ENCODE results near the gene LMCD1.

LMCD1 gene

GRCh38 chr3:8509961-8510360 lies 8.3 kb downstream of the LMCD1 start:
- DNase-seq, result no peak

- no peak for DNase-seq
Measured at GRCh38 chr3:8512234-8512633, 10.6 kb downstream of the LMCD1 start.

DNA sequence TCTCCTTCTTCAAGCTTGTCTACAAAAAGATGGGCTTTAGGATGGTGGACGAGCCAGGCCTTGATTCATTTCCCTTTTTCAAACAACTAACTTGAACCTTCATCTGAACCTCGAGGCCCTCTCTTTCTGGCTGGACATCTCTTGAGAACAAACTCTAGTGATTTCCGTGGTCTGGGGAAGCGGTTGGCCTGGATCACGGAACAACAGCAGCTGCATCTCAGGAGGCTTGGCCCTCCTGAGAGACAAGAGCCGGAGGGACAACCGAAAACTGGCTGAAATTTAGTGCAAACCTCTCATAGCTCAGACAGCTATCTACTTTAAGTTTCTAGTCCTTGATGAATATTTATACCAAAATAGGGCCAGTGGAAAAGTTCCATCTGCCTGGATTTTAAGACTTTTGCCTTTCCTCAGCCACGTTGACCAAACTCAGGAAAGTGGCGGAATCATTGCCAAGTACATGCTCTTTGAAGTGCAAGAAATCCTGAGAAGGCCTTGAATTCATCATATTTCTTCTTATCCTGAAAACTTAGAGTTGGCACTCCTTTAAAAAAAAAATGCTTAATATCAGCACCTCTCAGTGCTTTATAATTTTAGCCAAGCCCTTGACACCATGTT lies 14.5 kb downstream of the LMCD1 start:
- no peak for DNase-seq

GRCh38 chr3:8516783-8517182 lies 15.2 kb downstream of the LMCD1 start:
- no peak for DNase-seq

DNA sequence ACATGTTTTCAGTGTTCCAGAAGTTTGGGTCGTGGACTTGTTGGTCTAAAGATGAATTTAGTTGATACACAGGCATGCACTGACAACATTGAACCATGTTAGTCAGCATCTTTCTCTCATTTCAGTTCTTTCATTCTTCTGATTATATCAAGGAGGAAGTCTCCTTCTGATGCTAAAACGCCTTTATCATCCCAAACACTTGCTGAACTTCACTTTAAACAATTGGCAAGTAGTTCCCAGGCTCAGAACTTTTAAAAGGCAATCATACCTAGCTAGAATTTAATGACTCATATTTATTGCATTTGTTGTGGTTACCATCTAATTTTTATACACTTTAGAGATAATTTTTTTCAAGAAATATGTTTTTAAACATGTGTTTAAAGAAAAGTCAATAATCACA lies 15.9 kb downstream of the LMCD1 start:
- DNase-seq, result no peak

- no peak for DNase-seq
Measured at GRCh38 chr3:8518138-8518537, 16.5 kb downstream of the LMCD1 start.

DNA sequence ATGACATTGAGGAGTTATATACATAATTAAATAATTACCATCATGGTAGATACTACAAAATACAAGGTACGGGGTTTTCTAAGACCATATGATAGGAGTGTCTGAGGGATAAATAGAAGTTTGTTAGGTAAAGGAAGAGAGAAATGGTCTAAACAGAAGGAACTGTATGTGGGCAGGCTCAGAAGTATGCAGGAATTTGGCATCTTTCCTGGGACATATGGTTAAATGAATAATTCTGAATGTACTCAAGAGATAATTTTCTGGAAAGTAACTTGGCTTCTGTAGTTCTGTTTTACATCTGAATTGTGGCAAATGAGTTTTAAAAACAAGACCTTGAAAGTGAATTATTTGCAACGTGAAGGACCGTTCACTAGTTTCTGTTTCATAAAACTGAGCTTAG lies 17.5 kb downstream of the LMCD1 start:
- no peak for DNase-seq

GRCh38 chr3:8519774-8520448 lies 18.3 kb downstream of the LMCD1 start:
- DNase-seq, result no peak

DNA sequence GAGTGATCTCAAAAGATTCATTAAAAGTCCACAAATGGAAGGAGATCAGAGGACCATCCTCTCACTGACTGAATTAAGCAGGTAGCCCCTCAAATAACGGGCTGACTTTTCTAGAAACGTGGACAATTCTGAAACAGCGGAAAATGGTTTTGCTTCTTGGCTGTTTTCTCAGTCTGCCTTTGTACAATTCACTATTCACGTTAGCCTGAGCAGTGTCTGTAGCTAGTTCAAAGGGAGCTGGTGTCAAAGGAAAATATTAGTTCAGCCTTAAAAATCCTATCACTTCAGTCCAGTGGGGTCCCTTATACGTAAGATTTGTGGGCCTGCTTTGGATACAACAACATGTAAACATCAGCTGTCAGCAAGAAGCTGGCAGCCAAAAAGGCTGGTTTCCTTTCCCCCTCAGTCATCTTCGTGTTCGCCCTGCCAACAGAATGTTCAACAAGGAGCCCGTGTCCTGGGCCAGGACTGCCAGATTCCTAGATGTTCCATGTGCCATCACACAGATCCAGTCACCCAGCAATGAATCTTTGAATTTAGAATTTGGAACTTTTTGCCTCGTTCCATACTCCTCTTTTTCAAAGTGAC lies 19.3 kb downstream of the LMCD1 start:
- no peak for DNase-seq

DNA sequence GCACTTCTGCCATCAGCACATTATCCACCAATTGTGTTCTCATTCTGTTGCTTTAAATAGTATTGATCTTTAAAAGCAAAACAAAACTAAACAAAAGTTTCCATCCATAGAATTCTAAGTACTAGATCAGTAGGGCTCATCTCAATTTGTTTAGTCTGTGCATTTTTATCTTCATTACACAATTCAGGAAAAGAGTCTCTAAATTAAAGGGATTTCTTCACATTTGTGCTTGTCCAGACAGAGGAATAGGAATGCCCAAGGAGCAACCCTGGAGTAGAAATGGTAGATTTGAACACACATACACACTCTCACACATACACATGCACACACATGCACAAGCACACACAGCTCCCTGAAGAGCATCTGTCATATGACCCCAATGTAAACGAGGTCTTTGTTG lies 21.4 kb downstream of the LMCD1 start:
- no peak for DNase-seq

- DNase-seq, result no peak
Measured at GRCh38 chr3:8524249-8524648, 22.6 kb downstream of the LMCD1 start.

DNA sequence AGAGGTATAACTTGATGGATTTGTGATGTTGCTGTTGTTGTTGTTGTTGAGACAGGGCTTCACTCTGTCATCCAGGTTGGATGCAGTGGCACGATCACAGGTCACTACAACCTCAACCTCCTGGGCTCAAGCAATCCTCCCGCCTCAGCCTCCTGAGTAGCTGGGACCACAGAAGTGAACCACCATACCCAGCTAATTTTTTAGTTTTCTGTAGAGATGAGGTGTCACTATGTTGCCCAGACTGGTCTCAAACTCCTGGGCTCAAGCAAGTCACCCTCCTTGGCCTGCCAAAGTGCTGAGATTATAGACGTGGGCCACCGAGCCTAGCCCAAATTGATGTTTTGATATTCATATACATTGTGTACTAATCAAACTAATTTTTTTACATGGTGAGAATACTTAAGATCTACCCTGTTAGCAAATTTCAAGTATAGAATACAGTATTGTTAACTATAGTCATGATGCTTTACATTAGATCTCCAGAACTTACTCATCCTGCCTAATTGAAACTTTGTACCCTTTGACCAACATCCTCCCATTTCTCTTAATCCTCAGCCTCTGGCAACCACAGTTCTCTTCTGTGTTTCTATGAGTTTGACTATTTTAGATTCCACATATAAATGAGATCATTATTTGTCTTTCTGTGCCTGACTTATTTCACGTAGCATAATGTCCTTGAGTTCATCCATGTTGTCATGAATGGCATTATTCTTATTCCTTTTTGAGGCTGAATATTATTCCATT lies 23.2 kb downstream of the LMCD1 start:
- no peak for DNase-seq

DNA sequence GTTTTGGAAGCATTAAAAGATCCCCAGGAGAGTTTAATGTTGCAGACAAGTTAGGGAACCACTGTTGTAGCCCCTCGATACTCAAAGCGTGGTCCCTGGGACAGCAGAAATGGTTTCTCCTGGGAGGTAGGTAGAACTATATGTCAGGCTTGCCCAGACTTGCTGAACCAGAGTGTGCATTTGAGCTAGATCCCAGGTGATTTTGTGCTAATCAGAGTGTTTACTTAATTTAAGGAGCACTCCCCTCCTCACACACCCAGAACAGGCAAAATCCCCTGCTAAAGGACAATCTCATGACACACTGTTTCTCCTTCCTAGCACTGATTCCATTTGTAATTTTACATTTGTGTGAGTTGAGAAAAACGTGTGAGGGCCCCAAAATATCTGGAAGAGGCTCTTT lies 24.3 kb downstream of the LMCD1 start:
- DNase-seq, result no peak

- DNase-seq, result no peak
Measured at GRCh38 chr3:8529181-8529637, 27.6 kb downstream of the LMCD1 start.

GRCh38 chr3:8529738-8530525 lies 28.3 kb downstream of the LMCD1 start:
- DNase-seq, result no peak

DNA sequence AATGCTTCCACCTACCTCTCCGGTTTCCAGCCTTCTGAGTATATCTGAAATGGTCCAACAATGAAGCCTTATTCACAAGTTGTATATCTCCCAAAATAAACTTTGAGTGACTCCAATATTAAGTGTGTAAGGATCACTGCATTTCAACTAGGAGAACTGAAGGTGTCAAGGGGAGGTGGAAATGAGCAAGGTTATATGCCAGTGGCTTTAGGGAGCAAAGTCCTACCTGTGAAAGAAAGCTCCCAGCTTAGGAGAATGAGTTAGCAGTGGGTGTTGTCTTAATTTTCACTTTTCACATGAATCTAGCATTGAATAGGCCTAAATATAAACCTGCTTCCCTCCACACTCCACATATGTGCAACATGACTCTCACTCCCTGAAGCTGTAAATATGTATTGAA lies 29.0 kb downstream of the LMCD1 start:
- no peak for DNase-seq

DNA sequence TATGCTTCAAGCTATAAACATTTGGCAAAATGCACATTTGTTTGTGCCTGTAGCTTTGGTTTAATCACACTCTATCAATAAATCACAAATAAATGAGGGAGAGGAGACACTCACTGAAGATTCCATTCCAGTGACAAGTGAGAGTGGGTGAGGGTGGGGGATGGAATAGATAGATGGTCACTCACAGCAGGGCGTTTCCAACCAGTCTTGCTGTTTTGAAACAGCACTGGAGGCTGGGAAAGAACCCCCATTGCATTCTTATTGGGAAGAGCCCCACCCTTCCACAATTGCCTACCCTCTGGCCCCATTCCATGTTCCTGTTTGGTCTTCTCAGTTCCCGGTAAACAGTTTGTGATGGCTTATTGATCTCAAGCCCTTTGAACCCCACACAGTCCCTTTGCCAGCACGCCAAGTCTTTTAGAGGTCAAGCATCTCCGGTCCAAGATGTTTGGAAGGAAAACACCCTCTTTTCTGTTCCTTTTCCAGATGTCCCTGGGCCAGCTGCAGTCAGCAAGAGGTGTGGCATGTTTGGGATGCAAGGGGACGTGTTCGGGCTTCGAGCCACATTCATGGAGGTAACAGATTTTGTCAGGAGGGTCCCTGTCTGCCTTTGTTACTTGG lies 30.7 kb downstream of the LMCD1 start:
- no peak for DNase-seq

DNA sequence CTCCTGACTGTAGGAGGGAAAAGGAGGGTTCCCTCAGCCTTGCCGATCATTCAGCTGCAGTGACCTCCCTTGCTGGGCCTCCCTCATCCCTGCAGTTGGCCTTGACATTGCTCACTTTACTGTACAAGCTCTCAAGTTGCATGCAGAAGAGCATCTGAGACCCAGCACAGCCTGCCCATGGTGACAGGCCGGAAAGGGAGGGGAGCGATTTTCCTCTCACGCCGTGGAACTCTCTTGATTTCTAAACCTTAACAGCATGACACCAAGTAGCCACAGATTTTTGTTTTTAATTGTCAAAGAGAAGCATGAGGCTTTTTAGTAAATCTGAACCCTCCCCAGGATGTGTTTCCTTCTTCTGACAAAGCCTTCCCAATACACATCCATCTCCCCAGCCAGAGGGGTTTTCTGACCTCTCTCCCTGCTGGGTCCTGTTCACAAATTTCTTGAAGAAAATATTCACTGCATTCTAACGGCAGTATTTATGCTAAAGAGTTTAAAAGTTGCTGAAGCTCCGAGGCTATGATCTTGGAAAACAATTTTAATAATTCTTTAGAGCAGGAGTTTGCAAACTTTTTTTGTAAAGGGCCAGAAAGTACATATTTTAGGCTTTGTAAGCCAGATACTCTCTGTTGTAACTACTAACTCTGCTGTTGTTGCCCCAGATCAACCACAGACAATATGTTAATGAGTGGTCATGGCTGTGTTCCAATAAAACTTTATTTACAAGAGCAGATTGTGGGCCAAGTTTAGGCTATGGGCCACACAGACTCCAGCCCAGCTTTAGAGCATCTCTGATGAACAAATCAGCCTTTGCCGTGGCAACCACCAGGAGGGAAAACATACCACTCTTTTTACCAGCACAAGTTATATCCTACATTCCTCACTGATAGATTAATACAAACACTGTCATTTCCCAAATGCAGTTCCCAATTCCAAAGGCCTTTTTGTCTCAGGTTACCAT lies 34.8 kb downstream of the LMCD1 start:
- DNase-seq, result no peak

DNA sequence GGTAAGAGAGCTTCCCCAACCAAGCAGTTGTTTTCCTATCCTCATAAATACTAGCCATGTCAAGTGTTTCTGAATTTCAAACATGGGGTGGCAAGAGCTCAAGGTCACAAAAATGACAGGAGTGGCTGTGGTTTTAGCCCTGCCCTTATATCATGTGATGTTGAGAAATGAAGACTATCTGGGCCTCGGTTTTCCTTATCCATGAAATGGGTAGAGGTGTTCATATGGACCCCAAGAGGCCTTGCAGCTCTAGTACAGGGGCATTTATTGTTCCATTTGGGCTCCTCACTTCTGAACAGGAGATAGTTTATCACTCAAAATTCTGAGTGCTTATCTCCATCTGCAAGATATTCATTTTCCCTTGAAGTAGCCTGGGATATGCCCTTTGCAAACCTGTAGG lies 35.8 kb downstream of the LMCD1 start:
- DNase-seq, result no peak

GRCh38 chr3:8538223-8538622 lies 36.6 kb downstream of the LMCD1 start:
- no peak for DNase-seq

- DNase-seq, result no peak
Measured at GRCh38 chr3:8538913-8539312, 37.3 kb downstream of the LMCD1 start.

All from NCI-H748 treated with DMSO at 0.1 percent for 48 hours (cell line).